ENCODE measurements around the gene SDSL.

GRCh38 chr12:113440947-113441782 is 19.0 kb downstream of the SDSL start:
- TF ChIP-seq CTCF (conservative IDR thresholded peaks at IDR 0.05; ENCODE audit: low read depth in 2 of 2) (no peak), EZH2phosphoT487 (IDR thresholded peaks at IDR 0.05; ENCODE audit: unreplicated experiment) (no peak), CREB1 (CRISPR knock-in tag; IDR thresholded peaks at IDR 0.05; ENCODE audit: low read depth) (no peak), EZH2 (IDR thresholded peaks at IDR 0.05; ENCODE audit: low read depth, unreplicated experiment) (no peak), REST (IDR thresholded peaks at IDR 0.05; ENCODE audit: unreplicated experiment) (no peak), JUNB (IDR thresholded peaks at IDR 0.05; ENCODE audit: unreplicated experiment) (no peak), POLR2AphosphoS5 (IDR thresholded peaks at IDR 0.05; ENCODE audit: low read depth) (no peak), STAT1 (IDR thresholded peaks at IDR 0.05; ENCODE audit: unreplicated experiment) (no peak), ZNF114 (CRISPR knock-in tag; IDR thresholded peaks at IDR 0.05) (no peak), ETS1 (IDR thresholded peaks at IDR 0.05) (no peak)

Data from GM23338 (cell line).